ENCODE measurements around the gene HTATIP2.

The HTATIP2 gene

DNA sequence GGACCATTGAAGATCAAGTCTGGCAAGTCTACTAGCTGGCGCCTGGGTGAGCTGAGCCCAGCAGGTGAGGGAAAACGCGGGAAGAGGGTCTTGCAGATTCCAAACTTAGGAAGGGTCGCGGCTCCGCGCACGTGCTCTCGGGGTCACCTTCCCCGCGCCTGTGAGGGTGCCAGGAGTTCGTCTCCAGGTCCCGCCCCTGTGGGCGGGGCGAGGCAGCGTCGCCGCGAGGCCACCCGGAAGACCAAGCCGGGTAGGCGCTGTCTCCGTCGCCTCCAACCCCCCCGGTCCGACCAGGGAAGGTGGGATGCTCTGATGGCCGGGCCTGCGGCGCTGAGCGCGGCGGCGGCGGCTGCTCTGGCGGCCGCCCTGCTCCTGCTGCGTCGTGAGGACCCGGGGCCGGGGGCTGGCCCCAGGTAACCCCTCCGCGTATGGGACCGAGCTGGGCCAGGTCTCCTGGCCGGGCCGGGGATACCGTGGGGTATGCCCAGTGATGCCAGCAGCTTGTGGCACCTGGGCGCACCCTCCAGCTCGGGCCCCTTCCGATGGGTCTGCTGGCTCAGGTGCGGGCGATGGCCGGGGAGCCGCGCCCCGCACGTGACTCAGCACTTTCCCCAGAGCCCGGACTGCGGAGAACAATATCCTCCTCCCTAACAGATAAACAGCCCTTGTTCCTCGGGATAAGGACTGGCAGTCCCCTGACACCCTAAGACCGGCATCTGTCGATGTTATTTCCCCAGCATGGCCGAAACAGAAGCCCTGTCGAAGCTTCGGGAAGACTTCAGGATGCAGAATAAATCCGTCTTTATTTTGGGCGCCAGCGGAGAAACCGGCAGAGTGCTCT lies at the start of gene HTATIP2:
Gene HTATIP2, plus strand, starts transcription at position 215 of the 841 bp plus-strand sequence. Its CDS starts 524 bp downstream, at position 739.
- H4K20me1 ChIP-seq (ENCODE audit: control insufficient read depth, insufficient read depth, low read depth, low read length), result no peaks in the 10 kb centered on the region
- H3K4me2 ChIP-seq (ENCODE audit: low read length), result peak within 1 kb of the TSS; percentile 85
- TF ChIP-seq, protein P1, sequence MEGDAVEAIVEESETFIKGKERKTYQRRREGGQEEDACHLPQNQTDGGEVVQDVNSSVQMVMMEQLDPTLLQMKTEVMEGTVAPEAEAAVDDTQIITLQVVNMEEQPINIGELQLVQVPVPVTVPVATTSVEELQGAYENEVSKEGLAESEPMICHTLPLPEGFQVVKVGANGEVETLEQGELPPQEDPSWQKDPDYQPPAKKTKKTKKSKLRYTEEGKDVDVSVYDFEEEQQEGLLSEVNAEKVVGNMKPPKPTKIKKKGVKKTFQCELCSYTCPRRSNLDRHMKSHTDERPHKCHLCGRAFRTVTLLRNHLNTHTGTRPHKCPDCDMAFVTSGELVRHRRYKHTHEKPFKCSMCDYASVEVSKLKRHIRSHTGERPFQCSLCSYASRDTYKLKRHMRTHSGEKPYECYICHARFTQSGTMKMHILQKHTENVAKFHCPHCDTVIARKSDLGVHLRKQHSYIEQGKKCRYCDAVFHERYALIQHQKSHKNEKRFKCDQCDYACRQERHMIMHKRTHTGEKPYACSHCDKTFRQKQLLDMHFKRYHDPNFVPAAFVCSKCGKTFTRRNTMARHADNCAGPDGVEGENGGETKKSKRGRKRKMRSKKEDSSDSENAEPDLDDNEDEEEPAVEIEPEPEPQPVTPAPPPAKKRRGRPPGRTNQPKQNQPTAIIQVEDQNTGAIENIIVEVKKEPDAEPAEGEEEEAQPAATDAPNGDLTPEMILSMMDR (IDR thresholded peaks at IDR 0.05; ENCODE audit: low read depth, low read length, poor library complexity, severe bottlenecking), result no peak
- TF ChIP-seq EZH2phosphoT487 (IDR thresholded peaks at IDR 0.05; ENCODE audit: borderline replicate concordance, low read length), result no peak
- no peaks in the 10 kb centered on the region for H3K27me3 ChIP-seq (ENCODE audit: control insufficient read depth, low read length)
- H3K9me2 ChIP-seq (replicated peaks; ENCODE audit: control insufficient read depth, low read length), result no peaks in the 10 kb centered on the region
- peaks cover 24% of the 10 kb centered on the region for H3K4me1 ChIP-seq (ENCODE audit: control insufficient read depth, low read length)
- H3K4me3 ChIP-seq (ENCODE audit: low read length), result peak within 1 kb of the TSS; percentile 81
- peaks cover 9% of the 10 kb centered on the region for H3K79me2 ChIP-seq (ENCODE audit: control insufficient read depth, low read length)
- no peak within 1 kb of the TSS for H3K27ac ChIP-seq (ENCODE audit: low read depth, low read length)
- no peaks in the 10 kb centered on the region for H3K9me3 ChIP-seq (ENCODE audit: control insufficient read depth, insufficient read depth, low read length)
- H3F3A ChIP-seq (ENCODE audit: control insufficient read depth, insufficient read depth), result no peaks in the 10 kb centered on the region
- no peaks in the 10 kb centered on the region; the same call in 1 of the 2 replicates for H3K36me3 ChIP-seq (ENCODE audit: control insufficient read depth, low read length)

DNA sequence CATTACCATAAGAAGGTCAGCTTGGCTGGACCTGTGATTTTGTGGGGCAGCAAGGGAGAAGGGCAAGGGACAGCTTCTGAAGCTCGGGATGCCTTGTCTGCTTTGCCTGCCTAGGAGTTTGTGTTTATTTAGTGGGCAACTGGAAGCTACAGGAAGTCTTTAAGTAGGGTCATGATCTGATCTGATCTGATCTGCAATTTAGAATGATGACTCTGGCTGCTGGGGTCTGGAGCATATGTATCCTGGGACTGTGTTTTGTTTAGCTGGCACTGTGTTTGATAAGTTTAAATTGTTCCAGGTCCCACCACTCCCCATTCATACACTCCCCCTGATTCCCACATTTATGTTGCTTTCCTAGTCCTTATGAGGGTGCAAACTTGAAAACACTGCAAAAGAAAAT lies 47.7 kb upstream of the HTATIP2 start:
- Histone ChIP-seq H3K4me3 (ENCODE audit: low read length) (no peak overlapping the region), H3F3A (ENCODE audit: control insufficient read depth, insufficient read depth) (no peaks in the 10 kb centered on the region), H3K27ac (ENCODE audit: low read depth, low read length) (no peak overlapping the region), H4K20me1 (ENCODE audit: control insufficient read depth, insufficient read depth, low read depth, low read length) (no peaks in the 10 kb centered on the region), H3K9me2 (replicated peaks; ENCODE audit: control insufficient read depth, low read length) (no peaks in the 10 kb centered on the region), H3K36me3 (ENCODE audit: control insufficient read depth, low read length) (no peaks in the 10 kb centered on the region), H3K79me2 (ENCODE audit: control insufficient read depth, low read length) (no peaks in the 10 kb centered on the region), H3K27me3 (ENCODE audit: control insufficient read depth, low read length) (no peaks in the 10 kb centered on the region), H3K9me3 (ENCODE audit: control insufficient read depth, insufficient read depth, low read length) (no peaks in the 10 kb centered on the region), H3K4me1 (ENCODE audit: control insufficient read depth, low read length) (no peaks in the 10 kb centered on the region), H3K4me2 (ENCODE audit: low read length) (no peak overlapping the region)
- TF ChIP-seq EZH2phosphoT487 (IDR thresholded peaks at IDR 0.05; ENCODE audit: borderline replicate concordance, low read length), result no peak
- TF ChIP-seq, protein P1 (IDR thresholded peaks at IDR 0.05; ENCODE audit: low read depth, low read length, poor library complexity, severe bottlenecking), result no peak

DNA sequence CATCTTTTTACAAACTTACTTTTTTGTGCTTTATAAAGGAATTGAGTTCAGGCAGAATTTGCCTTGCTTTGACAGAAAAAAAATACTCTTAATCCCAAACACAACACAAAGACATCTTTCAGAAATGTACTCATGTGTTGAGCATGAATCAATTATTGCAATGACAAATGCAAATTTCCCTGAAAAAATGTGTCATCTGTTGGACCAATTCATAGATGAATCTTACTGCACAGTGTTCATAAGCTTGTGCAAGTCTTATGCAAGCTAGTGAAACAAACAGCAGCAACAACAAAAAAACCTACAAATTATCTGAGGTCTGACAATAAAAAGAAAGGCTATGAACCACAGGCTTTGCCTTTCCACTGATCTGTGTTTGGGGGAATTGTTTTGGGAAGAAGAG lies 42.3 kb upstream of the HTATIP2 start:
- H3K4me3 ChIP-seq (ENCODE audit: low read length), result no peak overlapping the region
- no peaks in the 10 kb centered on the region for H3K9me3 ChIP-seq (ENCODE audit: control insufficient read depth, insufficient read depth, low read length)
- no peaks in the 10 kb centered on the region for H3K9me2 ChIP-seq (replicated peaks; ENCODE audit: control insufficient read depth, low read length)
- TF ChIP-seq, protein P1 (IDR thresholded peaks at IDR 0.05; ENCODE audit: low read depth, low read length, poor library complexity, severe bottlenecking), result no peak
- no peak for TF ChIP-seq EZH2phosphoT487 (IDR thresholded peaks at IDR 0.05; ENCODE audit: borderline replicate concordance, low read length)
- no peaks in the 10 kb centered on the region for H3K36me3 ChIP-seq (ENCODE audit: control insufficient read depth, low read length)
- no peaks in the 10 kb centered on the region for H3K27me3 ChIP-seq (ENCODE audit: control insufficient read depth, low read length)
- no peaks in the 10 kb centered on the region for H4K20me1 ChIP-seq (ENCODE audit: control insufficient read depth, insufficient read depth, low read depth, low read length)
- no peaks in the 10 kb centered on the region for H3K4me1 ChIP-seq (ENCODE audit: control insufficient read depth, low read length)
- no peak overlapping the region for H3K27ac ChIP-seq (ENCODE audit: low read depth, low read length)
- no peaks in the 10 kb centered on the region for H3K79me2 ChIP-seq (ENCODE audit: control insufficient read depth, low read length)
- H3F3A ChIP-seq (ENCODE audit: control insufficient read depth, insufficient read depth), result no peaks in the 10 kb centered on the region
- H3K4me2 ChIP-seq (ENCODE audit: low read length), result no peak overlapping the region
